Ovary (tissue), 9 donors: ENCODE measurements around the gene HYPK. TPM values are rescaled to one million over a fixed set of nuclear protein-coding genes. Genes with fewer than 3 reads are reported as not detected.

ENCODE experiments used
- DNase-seq, 5 donors: peaks; one replicate each; pipeline ENCODE4 v3.0.0-alpha.2; 2019 to 2020
- H3K27ac ChIP-seq, 2 donors: fragments of 200-600 bp; one replicate each; pipeline versions ENCODE4 v1.5.1 to v1.8.0; 2019 to 2022
- H3K27me3 ChIP-seq: fragments of 200-600 bp; one replicate; pipeline ENCODE4 v1.8.0; 2022
- H3K36me3 ChIP-seq: fragments of 200-600 bp; sonication (generic); one replicate; pipeline ENCODE4 v1.5.1; 2019
- H3K4me1 ChIP-seq: one replicate; pipeline ENCODE4 v1.8.1; 2013; ENCODE audit warnings: mild to moderate bottlenecking, moderate library complexity; ENCODE audit not compliant: insufficient read depth
- H3K4me3 ChIP-seq: fragments of 200-600 bp; sonication (generic); one replicate; pipeline ENCODE4 v1.5.1; 2017
- H3K9me3 ChIP-seq, 2 donors: fragments of 200-600 bp in 1 of 2; sonication (generic) in 1 of 2; one replicate each; pipeline versions ENCODE4 v1.5.1 to v1.8.1; 2013 to 2019; ENCODE audit warnings: mild to moderate bottlenecking in 1 of 2, moderate library complexity in 1 of 2
- EP300 ChIP-seq: sonication (generic); formaldehyde crosslinking; IDR thresholded peaks from one replicate; pipeline ENCODE4 v1.6.1; 2017; ENCODE audit warnings: antibody characterized with exemption
- POLR2A ChIP-seq: fragments of 450-650 bp; IDR thresholded peaks from one replicate; pipeline ENCODE4 v1.6.1; 2017; ENCODE audit warnings: antibody characterized with exemption, mild to moderate bottlenecking, moderate library complexity
- WGBS, 3 donors: extraction: QIAGEN DNeasy Blood & Tissue Kit in 1 of 3; methylation state at CpG; one replicate each; pipeline versions ENCODE4 v1.1.5 to v1.1.7; 2013 to 2017; 5-methylcytosine and 5-hydroxymethylcytosine counted together
- intact Hi-C, 4 donors: fragments of 100-400 bp; cut with DNase I; formaldehyde crosslinking; loops; one replicate each; pipeline versions ENCODE4 v1.11.0 to v1.15.1; 2022 to 2023
- polyA plus RNA-seq, 2 donors: library from polyadenylated mRNA; stranded (reverse); fragments of 200-250 nt in 1 of 2; fragments of 350-450 nt in 1 of 2; fragmentation: Illumina TruSeq in 1 of 2; extraction: RNeasy Lipid Tissue Mini Kit (QIAGEN cat#74804) in 1 of 2; gene quantifications; one replicate each; pipeline ENCODE4 v1.2.3, GENCODE V29; 2013 to 2014
- total RNA-seq, 7 donors: library from RNA; depleted of rRNA in 2 of 7; stranded (reverse); fragments of >200 nt in 2 of 7; fragmentation: NEBNext Ultra II Directional in 3 of 7; extraction: Animal tissue kit (Norgen Biotek cat#: 25700) in 3 of 7; gene quantifications; one replicate each; pipeline versions ENCODE4 v1.1.0 to v1.2.4, GENCODE V29; 2016 to 2023
- TF ChIP-seq, protein P1 (sequence below), 3 donors: fragments of 450-650 bp in 2 of 3; fragments of 200-600 bp in 1 of 3; IDR thresholded peaks; one replicate each; pipeline versions ENCODE4 v1.5.1 to v1.8.0; 2016 to 2022; ENCODE audit warnings: antibody characterized with exemption in 3 of 3, mild to moderate bottlenecking in 1 of 3
- donor health status: DM: no; HTN: no; CAD: no; lungs with moderate emphysema.
- donor health status: DM: no; HTN: no; CAD: no.
- donor health status: Bipolar disorder and iron deficiency.
- donor health status: DM: yes; HTN: yes; CAD: no.
- donor health status: DM: no; HTN: no; CAD: no.
- donor health status: DM: yes; HTN: yes; CAD: no.

The HYPK gene
- total and polyA plus RNA-seq, 9 donors: 7.2 to 20.7 (median 12.3) TPM

- intact Hi-C loops: no loop called here
- no peak for TF ChIP-seq POLR2A
- no peak for TF ChIP-seq EP300
- TF ChIP-seq, protein P1, sequence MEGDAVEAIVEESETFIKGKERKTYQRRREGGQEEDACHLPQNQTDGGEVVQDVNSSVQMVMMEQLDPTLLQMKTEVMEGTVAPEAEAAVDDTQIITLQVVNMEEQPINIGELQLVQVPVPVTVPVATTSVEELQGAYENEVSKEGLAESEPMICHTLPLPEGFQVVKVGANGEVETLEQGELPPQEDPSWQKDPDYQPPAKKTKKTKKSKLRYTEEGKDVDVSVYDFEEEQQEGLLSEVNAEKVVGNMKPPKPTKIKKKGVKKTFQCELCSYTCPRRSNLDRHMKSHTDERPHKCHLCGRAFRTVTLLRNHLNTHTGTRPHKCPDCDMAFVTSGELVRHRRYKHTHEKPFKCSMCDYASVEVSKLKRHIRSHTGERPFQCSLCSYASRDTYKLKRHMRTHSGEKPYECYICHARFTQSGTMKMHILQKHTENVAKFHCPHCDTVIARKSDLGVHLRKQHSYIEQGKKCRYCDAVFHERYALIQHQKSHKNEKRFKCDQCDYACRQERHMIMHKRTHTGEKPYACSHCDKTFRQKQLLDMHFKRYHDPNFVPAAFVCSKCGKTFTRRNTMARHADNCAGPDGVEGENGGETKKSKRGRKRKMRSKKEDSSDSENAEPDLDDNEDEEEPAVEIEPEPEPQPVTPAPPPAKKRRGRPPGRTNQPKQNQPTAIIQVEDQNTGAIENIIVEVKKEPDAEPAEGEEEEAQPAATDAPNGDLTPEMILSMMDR (IDR thresholded peaks at IDR 0.05): no peak
- peak in 1 of 5 donors; percentile 41 for DNase-seq
- Histone ChIP-seq H3K4me1 (peaks cover 10% of the 10 kb centered on the region), H3K9me3 (no peaks in the 10 kb centered on the region), H3K4me3 (peak overlapping the region; percentile 94), H3K27ac (no peak overlapping the region), H3K36me3 (no peaks in the 10 kb centered on the region), H3K27me3 (no peaks in the 10 kb centered on the region)
- 79 to 86% (median 85%) methylated on average over 10 of the region's 10 CpGs for WGBS, 3 donors
These were observed 6.8 kb upstream of the HYPK start for GRCh38 chr15:43793647-43794046.

- 73 to 86% (median 81%) methylated on average over 9 of the region's 9 CpGs for WGBS, 3 donors
- no peaks in the 10 kb centered on the region for H3K27me3 ChIP-seq
- H3K4me3 ChIP-seq: no peak overlapping the region
- H3K36me3 ChIP-seq: no peaks in the 10 kb centered on the region
- intact Hi-C loops: no loop called here
- H3K4me1 ChIP-seq: peaks cover 10% of the 10 kb centered on the region
- DNase-seq: no peak
- TF ChIP-seq EP300: no peak
- TF ChIP-seq, protein P1 (IDR thresholded peaks at IDR 0.05): no peak
- no peak for TF ChIP-seq POLR2A
- no peaks in the 10 kb centered on the region for H3K9me3 ChIP-seq
- no peak overlapping the region for H3K27ac ChIP-seq
These were observed 5.9 kb upstream of the HYPK start for GRCh38 chr15:43794269-43795037.

- Histone ChIP-seq H3K27ac (no peak overlapping the region), H3K36me3 (no peaks in the 10 kb centered on the region)
These were observed 5.2 kb upstream of the HYPK start for GRCh38 chr15:43795197-43795596.

GRCh38 chr15:43795997-43796396, 4.4 kb upstream of the HYPK start:
- H3K9me3 ChIP-seq: no peaks in the 10 kb centered on the region
- TF ChIP-seq EP300: no peak
- no peak for TF ChIP-seq POLR2A
- TF ChIP-seq, protein P1 (IDR thresholded peaks at IDR 0.05): no peak
- no peak overlapping the region for H3K4me3 ChIP-seq
- peaks cover 16% of the 10 kb centered on the region for H3K4me1 ChIP-seq
- H3K27me3 ChIP-seq: no peaks in the 10 kb centered on the region
- H3K27ac ChIP-seq: no peak overlapping the region
- intact Hi-C loops: no loop called here
- DNase-seq: no peak
- no peaks in the 10 kb centered on the region for H3K36me3 ChIP-seq

More at GRCh38 chr15:43795197-43795596, 5.2 kb upstream of the HYPK start:
- intact Hi-C loops: no loop called here
- WGBS, 3 donors: 89 to 92% (median 89%) methylated on average over 2 of the region's 2 CpGs
- no peak for DNase-seq
- H3K4me3 ChIP-seq: no peak overlapping the region
- H3K27me3 ChIP-seq: no peaks in the 10 kb centered on the region
- no peaks in the 10 kb centered on the region for H3K9me3 ChIP-seq
- peaks cover 16% of the 10 kb centered on the region for H3K4me1 ChIP-seq
- TF ChIP-seq POLR2A: no peak
- TF ChIP-seq, protein P1 (IDR thresholded peaks at IDR 0.05): no peak
- TF ChIP-seq EP300: no peak
